Aorta (tissue), 5 donors: ENCODE results near the gene CENPT. TPM values are rescaled to one million over a fixed set of nuclear protein-coding genes. Genes with fewer than 3 reads are reported as not detected.
A peak's percentile ranks its signal among the peaks of the same experiment; 100 is the strongest.

Experiments used
- ATAC-seq: fragments of 200-7000 bp; cut with Tn5 transposase; one replicate; pipeline ENCODE4 v1.9.1; 2022; ENCODE audit warnings: moderate library complexity; ENCODE audit not compliant: low FRiP score
- DNase-seq, 2 donors: peaks; one replicate each; pipeline ENCODE4 v3.0.0-alpha.2; 2020
- H3K27ac ChIP-seq, 2 donors: one replicate each; pipeline ENCODE4 v1.5.1; 2013; ENCODE audit warnings: low read length in 2 of 2, mild to moderate bottlenecking in 2 of 2, moderate library complexity in 2 of 2, control low read depth in 1 of 2, inconsistent platforms in 1 of 2, low read depth in 1 of 2
- H3K27me3 ChIP-seq, 2 donors: one replicate each; pipeline ENCODE4 v1.6.1; 2013; ENCODE audit warnings: control low read depth in 1 of 2, low read length in 1 of 2, mild to moderate bottlenecking in 1 of 2, moderate library complexity in 1 of 2; ENCODE audit not compliant: insufficient read depth in 2 of 2, control insufficient read depth in 1 of 2
- H3K36me3 ChIP-seq, 2 donors: one replicate each; pipeline ENCODE4 v1.6.1; 2013; ENCODE audit warnings: control low read depth in 1 of 2, low read length in 1 of 2, mild to moderate bottlenecking in 1 of 2; ENCODE audit not compliant: insufficient read depth in 2 of 2, control insufficient read depth in 1 of 2
- H3K4me1 ChIP-seq, 2 donors: one replicate each; pipeline ENCODE4 v1.6.1; 2013; ENCODE audit warnings: low read length in 2 of 2, control low read depth in 1 of 2, mild to moderate bottlenecking in 1 of 2, moderate library complexity in 1 of 2; ENCODE audit not compliant: insufficient read depth in 2 of 2, control insufficient read depth in 1 of 2
- H3K4me3 ChIP-seq, 2 donors: one replicate each; pipeline ENCODE4 v1.5.1; 2013; ENCODE audit warnings: low read length in 2 of 2, control low read depth in 1 of 2, mild to moderate bottlenecking in 1 of 2
- H3K9me3 ChIP-seq: one replicate; pipeline ENCODE4 v1.6.1; 2013; ENCODE audit warnings: mild to moderate bottlenecking, low read length; ENCODE audit not compliant: control insufficient read depth
- WGBS, 2 donors: extraction: QIAGEN DNeasy Blood & Tissue Kit; methylation state at CpG; one replicate each; pipeline ENCODE4 v1.1.7; 2013; 5-methylcytosine and 5-hydroxymethylcytosine counted together
- intact Hi-C, 2 donors: fragments of 100-400 bp; cut with DNase I; formaldehyde crosslinking; loops; one replicate each; pipeline versions ENCODE4 v1.14.2 to v1.15.0; 2022
- polyA plus RNA-seq, 2 donors: library from polyadenylated mRNA; stranded (reverse); fragments of 200-250 nt; gene quantifications; one replicate each; pipeline ENCODE4 v1.2.3, GENCODE V29; 2013
- total RNA-seq, 2 donors: library from RNA; stranded (reverse); fragmentation: NEBNext Ultra II Directional; extraction: Animal tissue kit (Norgen Biotek cat#: 25700); gene quantifications; one replicate each; pipeline ENCODE4 v1.2.1, GENCODE V29; 2021
- donor health status: healthy with polysubstance abuse.
- donor health status: Bipolar disorder and iron deficiency.
- donor health status: DM: no; HTN: no; CAD: no.
- donor health status: DM: no; HTN: no; CAD: no.
- donor health status: DM: yes; HTN: yes; CAD: no.

The CENPT gene
- total and polyA plus RNA-seq, 4 donors, result 28.3 to 168 (median 48.9) TPM

GRCh38 chr16:67879936-67880335 is 32.4 kb upstream of the CENPT start:
- 89 to 90% methylated on average over 5 of the region's 5 CpGs for WGBS, 2 donors
- Histone ChIP-seq H3K27ac (no peak overlapping the region), H3K4me1 (no peaks in the 10 kb centered on the region), H3K36me3 (peaks cover 0 to 18% of the 10 kb centered on the region in 2 donors), H3K4me3 (no peak overlapping the region), H3K9me3 (no peaks in the 10 kb centered on the region), H3K27me3 (no peaks in the 10 kb centered on the region)
- intact Hi-C loops, result loop anchor here in 1 of 2 donors (5.0 kb wide), 1 partner anchor 38 kb away; the partner anchor contains the start of gene THAP11
- no peak for ATAC-seq
- DNase-seq, result no peak

DNA sequence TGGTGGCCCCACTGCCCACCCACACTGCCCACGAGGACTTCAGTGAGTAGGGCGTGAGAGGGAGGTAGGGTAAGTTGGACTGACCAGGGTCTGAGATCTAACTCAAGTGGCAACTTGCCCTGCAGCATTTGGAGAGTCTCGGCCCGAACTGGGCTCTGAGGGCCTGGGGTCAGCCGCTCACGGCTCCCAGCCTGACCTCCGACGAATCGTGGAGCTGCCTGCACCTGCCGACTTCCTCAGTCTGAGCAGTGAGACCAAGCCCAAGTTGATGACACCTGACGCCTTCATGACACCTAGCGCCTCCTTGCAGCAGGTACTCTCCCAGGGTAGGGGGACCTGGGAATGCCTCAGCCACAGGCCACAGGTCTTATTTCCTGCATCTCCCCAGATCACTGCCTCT is 32.0 kb upstream of the CENPT start:
- Histone ChIP-seq H3K36me3 (peaks cover 0 to 18% of the 10 kb centered on the region in 2 donors), H3K4me3 (no peak overlapping the region), H3K27ac (no peak overlapping the region), H3K27me3 (no peaks in the 10 kb centered on the region), H3K4me1 (no peaks in the 10 kb centered on the region), H3K9me3 (no peaks in the 10 kb centered on the region)
- 87 to 91% methylated on average over 12 of the region's 12 CpGs for WGBS, 2 donors
- peak in 1 of 2 donors; percentile 51 for DNase-seq
- ATAC-seq, result no peak
- intact Hi-C loops, result no loop called here

- ATAC-seq, result no peak
- Histone ChIP-seq H3K27me3 (no peaks in the 10 kb centered on the region), H3K27ac (no peak overlapping the region), H3K4me1 (no peaks in the 10 kb centered on the region), H3K4me3 (no peak overlapping the region), H3K36me3 (peaks cover 0 to 18% of the 10 kb centered on the region in 2 donors), H3K9me3 (no peaks in the 10 kb centered on the region)
- 92 to 93% methylated on average over 9 of the region's 9 CpGs for WGBS, 2 donors
- DNase-seq, result no peak
- intact Hi-C loops, result no loop called here
These were observed 31.4 kb upstream of the CENPT start for GRCh38 chr16:67878846-67879245.

- Histone ChIP-seq H3K36me3 (peaks cover 0 to 18% of the 10 kb centered on the region in 2 donors), H3K4me1 (no peaks in the 10 kb centered on the region), H3K27me3 (no peaks in the 10 kb centered on the region), H3K9me3 (no peaks in the 10 kb centered on the region), H3K27ac (no peak overlapping the region), H3K4me3 (no peak overlapping the region)
- WGBS, 2 donors, result 83 to 88% methylated on average over 6 of the region's 6 CpGs
- intact Hi-C loops, result no loop called here
- DNase-seq, result no peak
- ATAC-seq, result no peak
These were observed 30.7 kb upstream of the CENPT start for GRCh38 chr16:67878232-67878631.

- no peak overlapping the region for H3K4me3 ChIP-seq
- peaks cover 0 to 13% of the 10 kb centered on the region in 2 donors for H3K36me3 ChIP-seq
- no peaks in the 10 kb centered on the region for H3K4me1 ChIP-seq
- H3K27me3 ChIP-seq, result no peaks in the 10 kb centered on the region
- no peaks in the 10 kb centered on the region for H3K9me3 ChIP-seq
- intact Hi-C loops, result no loop called here
- WGBS, 2 donors, result 91 to 93% methylated on average over 11 of the region's 11 CpGs
- H3K27ac ChIP-seq, result no peak overlapping the region
- no peak for DNase-seq
- ATAC-seq, result no peak
These were observed 29.6 kb upstream of the CENPT start for GRCh38 chr16:67877064-67877463.

- no peak overlapping the region for H3K27ac ChIP-seq
- H3K27me3 ChIP-seq, result no peaks in the 10 kb centered on the region
- no peak overlapping the region for H3K4me3 ChIP-seq
- no peak for ATAC-seq
- peaks cover 3 to 14% of the 10 kb centered on the region in 2 donors for H3K36me3 ChIP-seq
- intact Hi-C loops, result no loop called here
- 52 to 61% methylated on average over 3 of the region's 3 CpGs for WGBS, 2 donors
- H3K9me3 ChIP-seq, result no peaks in the 10 kb centered on the region
- DNase-seq, result no peak
- H3K4me1 ChIP-seq, result no peaks in the 10 kb centered on the region
These were observed 26.9 kb upstream of the CENPT start for GRCh38 chr16:67874372-67874771.

GRCh38 chr16:67873435-67874370 is 26.2 kb upstream of the CENPT start:
- Histone ChIP-seq H3K4me1 (peaks cover 0 to 1% of the 10 kb centered on the region in 2 donors), H3K27ac (peak overlapping the region in 1 of 2 donors; percentile 23), H3K27me3 (no peaks in the 10 kb centered on the region), H3K36me3 (peaks cover 3 to 14% of the 10 kb centered on the region in 2 donors), H3K9me3 (no peaks in the 10 kb centered on the region), H3K4me3 (peak overlapping the region; percentile 85 to 89)
- intact Hi-C loops, result no loop called here
- 12% methylated on average over 23 of the region's 23 CpGs for whole genome bisulfite sequencing, 2 donors
- DNase-seq (no peak), ATAC-seq (peak; percentile 27)

- no peaks in the 10 kb centered on the region for H3K27me3 ChIP-seq
- peak; percentile 94 for ATAC-seq
- peak; percentile 93 to 95 for DNase-seq
- H3K4me1 ChIP-seq, result peaks cover 0 to 2% of the 10 kb centered on the region in 2 donors
- no peaks in the 10 kb centered on the region for H3K9me3 ChIP-seq
- WGBS, 2 donors, result 1% methylated on average over 47 to 72 of the region's 72 CpGs
- peaks cover 3 to 13% of the 10 kb centered on the region in 2 donors for H3K36me3 ChIP-seq
- intact Hi-C loops, result no loop called here
- peak within 1 kb of the TSS; percentile 85 to 89 for H3K4me3 ChIP-seq
- peak within 1 kb of the TSS in 1 of 2 donors; percentile 45 for H3K27ac ChIP-seq
These were observed 25.3 kb upstream of the CENPT start, which contains the start of gene EDC4 for GRCh38 chr16:67872631-67873434. TSS of gene EDC4 (plus strand) at chr16:67873052. CDS start at chr16:67873262, 210 bp downstream.
